Measurements from ENCODE around the gene ING4.

DNA sequence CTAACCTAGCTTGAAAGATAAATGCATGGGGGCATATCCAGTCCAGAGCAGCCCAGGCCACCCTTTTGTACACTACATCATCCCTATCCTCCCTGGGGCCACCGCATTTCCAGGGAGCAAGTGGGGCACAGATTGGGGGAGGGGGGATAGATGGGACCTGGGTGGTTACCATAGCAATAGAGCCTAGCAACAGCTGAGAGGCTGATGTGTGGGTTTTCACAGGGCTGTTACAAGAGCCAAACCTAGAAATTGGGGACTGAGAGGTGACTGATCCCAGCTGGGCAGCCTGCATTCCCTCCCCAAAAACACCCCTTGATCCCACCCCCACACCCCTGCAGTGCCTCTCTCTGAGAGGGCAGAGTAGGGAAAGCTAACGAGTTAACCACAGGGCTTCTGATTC lies 30.0 kb upstream of the ING4 start:
- TF ChIP-seq POLR2AphosphoS5 (IDR thresholded peaks at IDR 0.05) (no peak), POLR2A (IDR thresholded peaks at IDR 0.05) (no peak)
- TF ChIP-seq, protein P1, sequence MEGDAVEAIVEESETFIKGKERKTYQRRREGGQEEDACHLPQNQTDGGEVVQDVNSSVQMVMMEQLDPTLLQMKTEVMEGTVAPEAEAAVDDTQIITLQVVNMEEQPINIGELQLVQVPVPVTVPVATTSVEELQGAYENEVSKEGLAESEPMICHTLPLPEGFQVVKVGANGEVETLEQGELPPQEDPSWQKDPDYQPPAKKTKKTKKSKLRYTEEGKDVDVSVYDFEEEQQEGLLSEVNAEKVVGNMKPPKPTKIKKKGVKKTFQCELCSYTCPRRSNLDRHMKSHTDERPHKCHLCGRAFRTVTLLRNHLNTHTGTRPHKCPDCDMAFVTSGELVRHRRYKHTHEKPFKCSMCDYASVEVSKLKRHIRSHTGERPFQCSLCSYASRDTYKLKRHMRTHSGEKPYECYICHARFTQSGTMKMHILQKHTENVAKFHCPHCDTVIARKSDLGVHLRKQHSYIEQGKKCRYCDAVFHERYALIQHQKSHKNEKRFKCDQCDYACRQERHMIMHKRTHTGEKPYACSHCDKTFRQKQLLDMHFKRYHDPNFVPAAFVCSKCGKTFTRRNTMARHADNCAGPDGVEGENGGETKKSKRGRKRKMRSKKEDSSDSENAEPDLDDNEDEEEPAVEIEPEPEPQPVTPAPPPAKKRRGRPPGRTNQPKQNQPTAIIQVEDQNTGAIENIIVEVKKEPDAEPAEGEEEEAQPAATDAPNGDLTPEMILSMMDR (IDR thresholded peaks at IDR 0.05) = no peak
